IMR-90 (cell line): ENCODE results near the gene HMGCLL1. TPM values are rescaled to one million over a fixed set of nuclear protein-coding genes. Genes with fewer than 3 reads are reported as not detected.

Experiments used
- ATAC-seq: fragments of 200-7000 bp; cut with Tn5 transposase; 2 replicates; pipeline ENCODE4 v1.9.1; 2020; ENCODE audit warnings: low read depth, mild to moderate bottlenecking, moderate library complexity
- BruUV-seq: library from RNA; stranded (reverse); fragments of 400-500 nt; replicated peaks from 2 replicates; lab custom pipeline; 2021; lab: Mats Ljungman, UMichigan
- CTCF ChIA-PET: fragments of 300-600 bp; formaldehyde crosslinking; extraction: SDS; loops from one replicate; lab custom pipeline; 2021; ENCODE audit warnings: antibody characterized with exemption; lab: Yijun Ruan, JAX
- POLR2A ChIA-PET: fragments of 300-600 bp; sonication (Branson Sonifier 250); formaldehyde crosslinking; loops from one replicate; lab custom pipeline; 2022; ENCODE audit warnings: antibody characterized with exemption; ENCODE audit not compliant: unreplicated experiment; lab: Charles Lee
- DNase-seq: peaks from one replicate; pipeline ENCODE4 v3.0.0; 2013
- H2AFZ ChIP-seq: replicated peaks from 2 replicates; pipeline ENCODE3; 2013; ENCODE audit warnings: low read length, mild to moderate bottlenecking; ENCODE audit not compliant: poor library complexity
- H2AK5ac ChIP-seq: 2 replicates; pipeline ENCODE4 v1.6.1; 2013; ENCODE audit warnings: low read depth, low read length, inconsistent platforms
- H2AK9ac ChIP-seq: replicated peaks from 2 replicates; pipeline ENCODE3; 2013; ENCODE audit warnings: mild to moderate bottlenecking, low read depth, low read length, moderate library complexity; ENCODE audit not compliant: poor library complexity
- H2BK120ac ChIP-seq: 2 replicates; pipeline ENCODE4 v1.6.1; 2013; ENCODE audit warnings: low read depth, low read length, inconsistent platforms
- H2BK15ac ChIP-seq: 3 replicates; pipeline ENCODE4 v1.6.1; 2013; ENCODE audit warnings: low read depth, low read length, inconsistent platforms
- H2BK20ac ChIP-seq: 2 replicates; pipeline ENCODE4 v1.6.1; 2013; ENCODE audit warnings: low read depth, mild to moderate bottlenecking, inconsistent platforms, low read length, moderate library complexity
- H2BK5ac ChIP-seq: 2 replicates; pipeline ENCODE4 v1.6.1; 2013; ENCODE audit warnings: mild to moderate bottlenecking, low read depth, low read length, inconsistent platforms; ENCODE audit not compliant: poor library complexity, severe bottlenecking
- H3K14ac ChIP-seq: replicated peaks from 2 replicates; pipeline ENCODE4 v1.6.1; 2013; ENCODE audit warnings: low read depth, low read length, inconsistent platforms
- H3K18ac ChIP-seq: 2 replicates; pipeline ENCODE4 v1.6.1; 2013; ENCODE audit warnings: low read depth, low read length, control low read depth
- H3K23ac ChIP-seq: 2 replicates; pipeline ENCODE4 v1.6.1; 2013; ENCODE audit warnings: low read depth, low read length, inconsistent platforms
- H3K27ac ChIP-seq: 2 replicates; pipeline ENCODE4 v1.5.1; 2013; ENCODE audit warnings: mild to moderate bottlenecking, control low read depth, low read length; ENCODE audit not compliant: insufficient read depth
- H3K27me3 ChIP-seq: 2 replicates; pipeline ENCODE4 v1.6.1; 2013; ENCODE audit warnings: low read length; ENCODE audit not compliant: control insufficient read depth, insufficient read depth
- H3K36me3 ChIP-seq: 2 replicates; pipeline ENCODE4 v1.6.1; 2013; ENCODE audit warnings: low read length, mixed read lengths; ENCODE audit not compliant: control insufficient read depth, insufficient read depth
- H3K4ac ChIP-seq: 2 replicates; pipeline ENCODE4 v1.6.1; 2013; ENCODE audit warnings: low read depth, low read length, inconsistent platforms
- H3K4me1 ChIP-seq: 2 replicates; pipeline ENCODE4 v1.6.1; 2013; ENCODE audit warnings: low read length, mixed read lengths; ENCODE audit not compliant: control insufficient read depth, insufficient read depth
- H3K4me2 ChIP-seq: 2 replicates; pipeline ENCODE4 v1.6.1; 2013; ENCODE audit warnings: low read depth, mild to moderate bottlenecking, control low read depth, low read length, moderate library complexity
- H3K4me3 ChIP-seq: 2 replicates; pipeline ENCODE4 v1.5.1; 2013; ENCODE audit warnings: low read depth, mild to moderate bottlenecking, control low read depth, low read length, moderate library complexity; ENCODE audit not compliant: insufficient read depth
- H3K56ac ChIP-seq: 2 replicates; pipeline ENCODE4 v1.6.1; 2013; ENCODE audit warnings: low read length, inconsistent platforms; ENCODE audit not compliant: insufficient read depth; ENCODE audit errors: extremely low read depth
- H3K79me1 ChIP-seq, 2 experiments: 2 replicates each; pipeline ENCODE4 v1.6.1; 2013; ENCODE audit warnings: low read length in 2 of 2, inconsistent platforms in 1 of 2, low read depth in 1 of 2
- H3K9ac ChIP-seq: 2 replicates; pipeline ENCODE4 v1.6.1; 2013; ENCODE audit warnings: low read depth, low read length, control low read depth
- H3K9me1 ChIP-seq: 2 replicates; pipeline ENCODE4 v1.6.1; 2013; ENCODE audit warnings: low read length, inconsistent platforms; ENCODE audit not compliant: insufficient read depth
- H3K9me3 ChIP-seq: 2 replicates; pipeline ENCODE4 v1.6.1; 2013; ENCODE audit warnings: low read length; ENCODE audit not compliant: control insufficient read depth, insufficient read depth
- H4K20me1 ChIP-seq: 2 replicates; pipeline ENCODE4 v1.6.1; 2013; ENCODE audit warnings: low read length, inconsistent platforms; ENCODE audit not compliant: insufficient read depth
- H4K5ac ChIP-seq: 2 replicates; pipeline ENCODE4 v1.6.1; 2013; ENCODE audit warnings: mild to moderate bottlenecking, low read depth, low read length, control low read depth
- H4K8ac ChIP-seq, 2 experiments: 2 replicates each; pipeline ENCODE4 v1.6.1; 2013; ENCODE audit warnings: low read depth in 2 of 2, low read length in 2 of 2, control low read depth in 1 of 2, inconsistent platforms in 1 of 2
- H4K91ac ChIP-seq: 2 replicates; pipeline ENCODE4 v1.6.1; 2013; ENCODE audit warnings: low read depth, low read length, inconsistent platforms; ENCODE audit not compliant: insufficient read depth
- BHLHE40 ChIP-seq: fragments of 150-350 bp; IDR thresholded peaks from 2 replicates; pipeline ENCODE4 v1.6.1; 2016; ENCODE audit warnings: mild to moderate bottlenecking, low read depth, low read length
- CEBPB ChIP-seq: IDR thresholded peaks from 2 replicates; pipeline ENCODE4 v1.6.1; 2012; ENCODE audit warnings: low read depth, low read length, improper control_type of control experiment
- CHD1 ChIP-seq: IDR thresholded peaks from 2 replicates; pipeline ENCODE4 v1.6.1; 2012; ENCODE audit warnings: low read depth, low read length, improper control_type of control experiment
- CTCF ChIP-seq: conservative IDR thresholded peaks from 2 replicates; pipeline ENCODE4 v1.5.1; 2012; ENCODE audit warnings: mild to moderate bottlenecking, low read depth, low read length, improper control_type of control experiment
- ELK1 ChIP-seq: fragments of 150-350 bp; IDR thresholded peaks from 2 replicates; pipeline ENCODE4 v1.6.1; 2016; ENCODE audit warnings: low read depth, mild to moderate bottlenecking, low read length, moderate library complexity, borderline replicate concordance
- FOS ChIP-seq: fragments of 150-350 bp; IDR thresholded peaks from 2 replicates; pipeline ENCODE4 v1.6.1; 2016; ENCODE audit warnings: low read depth, low read length
- MAFK ChIP-seq: IDR thresholded peaks from 2 replicates; pipeline ENCODE4 v1.6.1; 2012; ENCODE audit warnings: low read depth, low read length, improper control_type of control experiment
- MAZ ChIP-seq: IDR thresholded peaks from 2 replicates; pipeline ENCODE4 v1.6.1; 2012; ENCODE audit warnings: low read depth, mild to moderate bottlenecking, low read length, improper control_type of control experiment, moderate library complexity, borderline replicate concordance
- MXI1 ChIP-seq: IDR thresholded peaks from 2 replicates; pipeline ENCODE4 v1.6.1; 2012; ENCODE audit warnings: low read depth, mild to moderate bottlenecking, low read length, moderate library complexity, borderline replicate concordance
- NFE2L2 ChIP-seq: fragments of 150-350 bp; IDR thresholded peaks from 2 replicates; pipeline ENCODE4 v1.6.1; 2016; ENCODE audit warnings: low read depth, mild to moderate bottlenecking, low read length
- POLR2A ChIP-seq: IDR thresholded peaks from 2 replicates; pipeline ENCODE4 v1.6.1; 2012; ENCODE audit warnings: mild to moderate bottlenecking, low read depth, low read length
- RAD21 ChIP-seq: IDR thresholded peaks from 2 replicates; pipeline ENCODE4 v1.6.1; 2012; ENCODE audit warnings: low read length, improper control_type of control experiment
- RCOR1 ChIP-seq: IDR thresholded peaks from 2 replicates; pipeline ENCODE4 v1.6.1; 2012; ENCODE audit warnings: mild to moderate bottlenecking, low read length, improper control_type of control experiment; ENCODE audit not compliant: insufficient replicate concordance
- RFX5 ChIP-seq: IDR thresholded peaks from 2 replicates; pipeline ENCODE4 v1.8.0; 2012; ENCODE audit warnings: low read depth, mild to moderate bottlenecking, low read length, moderate library complexity
- SMC3 ChIP-seq: fragments of 150-350 bp; IDR thresholded peaks from 2 replicates; pipeline ENCODE4 v1.6.1; 2016; ENCODE audit warnings: low read depth, mild to moderate bottlenecking, antibody characterized with exemption, low read length, moderate library complexity
- USF2 ChIP-seq: fragments of 150-350 bp; IDR thresholded peaks from 2 replicates; pipeline ENCODE4 v1.6.1; 2017; ENCODE audit warnings: mild to moderate bottlenecking, antibody characterized with exemption, low read length, low read depth
- WGBS, 2 experiments: methylation state at CpG; one replicate each; pipeline versions ENCODE4 v1.1.5 to v1.1.7; 2013; ENCODE audit warnings: missing lambda C conversion rate in 2 of 2; ENCODE audit not compliant: insufficient read length in 1 of 2; ENCODE audit errors: extremely low coverage in 2 of 2; 5-methylcytosine and 5-hydroxymethylcytosine counted together
- dilution Hi-C: fragments of 300-500 bp; cut with HindIII; formaldehyde crosslinking; loops from one replicate; pipeline ENCODE4 v1.14.3; 2018; ENCODE audit warnings: low sequenced_read_pairs; ENCODE audit not compliant: unreplicated experiment
- in situ Hi-C: fragments of 300-500 bp; cut with MboI; formaldehyde crosslinking; loops from 3 replicates; pipeline ENCODE4 v1.14.3; 2019; ENCODE audit warnings: low sequenced_read_pairs, inconsistent platforms, mixed read lengths
- intact Hi-C: fragments of 100-400 bp; cut with micrococcal nuclease; formaldehyde crosslinking; loops from 2 replicates; pipeline ENCODE4 v1.10.0; 2022
- polyA plus RNA-seq, 3 experiments: library from polyadenylated mRNA; depleted of rRNA; stranded (reverse); fragments of >200 nt; gene quantifications; 2 replicates each; pipeline ENCODE4 v1.2.3, GENCODE V29; 2012; ENCODE audit warnings: low replicate concordance in 1 of 3
- total RNA-seq: library from RNA; depleted of rRNA; stranded (reverse); fragments of >200 nt; gene quantifications from 2 replicates; pipeline ENCODE4 v1.2.3, GENCODE V29; 2012

Gene HMGCLL1
- total and polyA plus RNA-seq, 2 of the 4 experiments (the other 2 are of a cell fraction), result 0.03 TPM; not detected in 1

- H3K14ac ChIP-seq, result no peak overlapping the region
- no peak overlapping the region for H2BK15ac ChIP-seq
- H4K91ac ChIP-seq, result no peak overlapping the region
- no peaks in the 10 kb centered on the region for H4K20me1 ChIP-seq
- ATAC-seq, result no peak
- H3K4me2 ChIP-seq, result no peak overlapping the region
- no peak overlapping the region for H4K5ac ChIP-seq
- no peaks in the 10 kb centered on the region for H3K9me3 ChIP-seq
- DNase-seq, result no peak
- no peak overlapping the region for H3K4ac ChIP-seq
- no peak overlapping the region for H3K9ac ChIP-seq
- H3K27ac ChIP-seq, result no peak overlapping the region
- no peak overlapping the region for H2AK9ac ChIP-seq
- H3K36me3 ChIP-seq, result no peaks in the 10 kb centered on the region
- H2AK5ac ChIP-seq, result no peak overlapping the region
- H3K56ac ChIP-seq, result no peak overlapping the region
- no peaks in the 10 kb centered on the region for H3K79me1 ChIP-seq
- dilution Hi-C loops (no loop called here), in situ Hi-C loops (no loop called here), intact Hi-C loops (no loop called here)
- H4K8ac ChIP-seq, result no peak overlapping the region
- no peak overlapping the region for H3K18ac ChIP-seq
- no peak for TF ChIP-seq CHD1
- no peak for TF ChIP-seq POLR2A
- TF ChIP-seq ELK1, result no peak
- TF ChIP-seq MXI1, result no peak
- TF ChIP-seq FOS, result no peak
- TF ChIP-seq MAFK, result no peak
- no peak for TF ChIP-seq CEBPB
- no peak for TF ChIP-seq USF2
- TF ChIP-seq RAD21, result no peak
- TF ChIP-seq NFE2L2, result no peak
- TF ChIP-seq RCOR1, result no peak
- TF ChIP-seq SMC3, result no peak
- no peak for TF ChIP-seq MAZ
- no peak for TF ChIP-seq BHLHE40
- TF ChIP-seq RFX5, result no peak
- TF ChIP-seq CTCF, result no peak
- WGBS, 2 experiments, result no CpG with 5 or more reads among the region's 7 CpGs
- H2BK5ac ChIP-seq, result no peak overlapping the region
- H3K9me1 ChIP-seq, result no peaks in the 10 kb centered on the region
- ChIA-PET POLR2A (no interaction called here), CTCF (no interaction called here)
- H2AFZ ChIP-seq, result no peak overlapping the region
- H2BK20ac ChIP-seq, result no peak overlapping the region
- H3K27me3 ChIP-seq, result peaks cover 5% of the 10 kb centered on the region
- no TSS peak for BruUV-seq
- no peak overlapping the region for H2BK120ac ChIP-seq
- no peaks in the 10 kb centered on the region for H3K4me1 ChIP-seq
- no peak overlapping the region for H3K4me3 ChIP-seq
- no peak overlapping the region for H3K23ac ChIP-seq
Measured at GRCh38 chr6:55557146-55557545, 21.8 kb downstream of the HMGCLL1 start.
